Uterus (tissue), 4 donors: ENCODE data around the gene CASZ1. TPM values are rescaled to one million over a fixed set of nuclear protein-coding genes. Genes with fewer than 3 reads are reported as not detected.

ENCODE experiments used
- DNase-seq, 2 donors: peaks; one replicate each; pipeline ENCODE4 v3.0.0-alpha.2; 2019 to 2020
- H3K27ac ChIP-seq, 2 donors: fragments of 200-600 bp; sonication (generic); 1 replicate in 1 of 2; 2 replicates in 1 of 2; pipeline ENCODE4 v1.5.1; 2016 to 2018
- H3K27me3 ChIP-seq, 2 donors: fragments of 200-600 bp; sonication (generic); one replicate each; pipeline ENCODE4 v1.5.1; 2018 to 2019; ENCODE audit warnings: control low read depth in 1 of 2
- H3K36me3 ChIP-seq, 2 donors: fragments of 200-600 bp; sonication (generic); one replicate each; pipeline ENCODE4 v1.5.1; 2019; ENCODE audit warnings: control low read depth in 1 of 2
- H3K4me1 ChIP-seq, 2 donors: fragments of 200-600 bp; sonication (generic); one replicate each; pipeline ENCODE4 v1.5.1; 2018 to 2019; ENCODE audit warnings: control low read depth in 1 of 2
- H3K4me3 ChIP-seq, 2 donors: fragments of 200-600 bp; sonication (generic); 1 replicate in 1 of 2; 2 replicates in 1 of 2; pipeline ENCODE4 v1.5.1; 2018 to 2019; ENCODE audit warnings: mild to moderate bottlenecking in 1 of 2
- H3K9me3 ChIP-seq, 2 donors: fragments of 200-600 bp; sonication (generic); one replicate each; pipeline ENCODE4 v1.5.1; 2019; ENCODE audit warnings: control low read depth in 1 of 2
- POLR2A ChIP-seq, 2 donors: fragments of 450-650 bp; IDR thresholded peaks; one replicate each; pipeline ENCODE4 v1.6.1; 2016; ENCODE audit warnings: antibody characterized with exemption in 2 of 2, mild to moderate bottlenecking in 1 of 2, moderate library complexity in 1 of 2
- intact Hi-C: fragments of 100-400 bp; cut with DNase I; formaldehyde crosslinking; loops from one replicate; pipeline ENCODE4 v1.15.1; 2023; ENCODE audit warnings: low total_unique reads
- total RNA-seq, 4 donors: library from RNA; depleted of rRNA in 3 of 4; stranded (reverse); fragments of >200 nt in 3 of 4; gene quantifications; one replicate each; pipeline versions ENCODE4 v1.1.0 to v1.2.4, GENCODE V29; 2014 to 2023
- TF ChIP-seq, protein P1 (sequence below), 4 experiments: fragments of 200-600 bp in 2 of 4; fragments of 450-650 bp in 2 of 4; sonication (generic) in 2 of 4; IDR thresholded peaks; one replicate each; pipeline ENCODE4 v1.5.1; 2016 to 2019; ENCODE audit warnings: antibody characterized with exemption in 4 of 4, mild to moderate bottlenecking in 2 of 4, moderate library complexity in 1 of 4
- donor health status: DM: yes; HTN: yes; CAD: no.

Gene CASZ1
- total RNA-seq, 4 donors from 2014 or later: 0.59 to 49.2 (median 3.9) TPM

GRCh38 chr1:10615932-10616671, 180.3 kb downstream of the CASZ1 start:
- Histone ChIP-seq H3K4me3 (no peak overlapping the region), H3K4me1 (no peaks in the 10 kb centered on the region), H3K9me3 (no peaks in the 10 kb centered on the region), H3K36me3 (no peaks in the 10 kb centered on the region), H3K27ac (no peak overlapping the region), H3K27me3 (no peaks in the 10 kb centered on the region)
- intact Hi-C loops: no loop called here
- peak in 1 of 2 donors; percentile 10 for DNase-seq
- TF ChIP-seq POLR2A (IDR thresholded peaks at IDR 0.05): no peak
- TF ChIP-seq, protein P1, sequence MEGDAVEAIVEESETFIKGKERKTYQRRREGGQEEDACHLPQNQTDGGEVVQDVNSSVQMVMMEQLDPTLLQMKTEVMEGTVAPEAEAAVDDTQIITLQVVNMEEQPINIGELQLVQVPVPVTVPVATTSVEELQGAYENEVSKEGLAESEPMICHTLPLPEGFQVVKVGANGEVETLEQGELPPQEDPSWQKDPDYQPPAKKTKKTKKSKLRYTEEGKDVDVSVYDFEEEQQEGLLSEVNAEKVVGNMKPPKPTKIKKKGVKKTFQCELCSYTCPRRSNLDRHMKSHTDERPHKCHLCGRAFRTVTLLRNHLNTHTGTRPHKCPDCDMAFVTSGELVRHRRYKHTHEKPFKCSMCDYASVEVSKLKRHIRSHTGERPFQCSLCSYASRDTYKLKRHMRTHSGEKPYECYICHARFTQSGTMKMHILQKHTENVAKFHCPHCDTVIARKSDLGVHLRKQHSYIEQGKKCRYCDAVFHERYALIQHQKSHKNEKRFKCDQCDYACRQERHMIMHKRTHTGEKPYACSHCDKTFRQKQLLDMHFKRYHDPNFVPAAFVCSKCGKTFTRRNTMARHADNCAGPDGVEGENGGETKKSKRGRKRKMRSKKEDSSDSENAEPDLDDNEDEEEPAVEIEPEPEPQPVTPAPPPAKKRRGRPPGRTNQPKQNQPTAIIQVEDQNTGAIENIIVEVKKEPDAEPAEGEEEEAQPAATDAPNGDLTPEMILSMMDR (IDR thresholded peaks at IDR 0.05): no peak

DNA sequence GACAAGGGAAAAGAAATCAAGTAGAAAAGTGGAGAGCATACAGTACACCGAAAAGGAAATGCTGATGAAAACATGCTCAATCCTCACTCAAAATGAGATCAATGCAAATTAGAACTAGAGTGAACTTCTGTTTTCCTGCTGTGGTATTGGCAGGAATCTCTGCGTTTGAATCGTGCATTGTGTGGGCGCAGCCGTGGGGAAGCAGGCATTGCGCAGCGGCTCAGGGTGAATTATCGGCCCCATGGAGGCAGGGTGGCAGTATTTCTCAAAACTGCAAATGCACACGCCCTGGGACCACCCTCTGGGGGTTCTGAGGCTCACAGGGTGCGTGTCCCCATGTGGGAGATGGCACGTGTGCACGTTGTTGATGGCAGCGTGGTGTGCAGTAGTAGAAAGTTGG, 181.1 kb downstream of the CASZ1 start:
- intact Hi-C loops: no loop called here
- H3K9me3 ChIP-seq: no peaks in the 10 kb centered on the region
- H3K27me3 ChIP-seq: no peaks in the 10 kb centered on the region
- no peaks in the 10 kb centered on the region for H3K36me3 ChIP-seq
- no peaks in the 10 kb centered on the region for H3K4me1 ChIP-seq
- no peak for TF ChIP-seq POLR2A (IDR thresholded peaks at IDR 0.05)
- TF ChIP-seq, protein P1 (IDR thresholded peaks at IDR 0.05): no peak
- DNase-seq: peak in 1 of 2 donors; percentile 3
- H3K4me3 ChIP-seq: no peak overlapping the region
- no peak overlapping the region for H3K27ac ChIP-seq

- H3K4me1 ChIP-seq: no peaks in the 10 kb centered on the region
- peak in 1 of 2 donors; percentile 7 for DNase-seq
- no peak for TF ChIP-seq POLR2A (IDR thresholded peaks at IDR 0.05)
- TF ChIP-seq, protein P1 (IDR thresholded peaks at IDR 0.05): no peak
- H3K4me3 ChIP-seq: no peak overlapping the region
- no peaks in the 10 kb centered on the region for H3K36me3 ChIP-seq
- H3K9me3 ChIP-seq: no peaks in the 10 kb centered on the region
- no peaks in the 10 kb centered on the region for H3K27me3 ChIP-seq
- H3K27ac ChIP-seq: no peak overlapping the region
- intact Hi-C loops: no loop called here
Measured at GRCh38 chr1:10614377-10615225, 181.8 kb downstream of the CASZ1 start.

- no peak for DNase-seq
- no peaks in the 10 kb centered on the region for H3K9me3 ChIP-seq
- H3K27ac ChIP-seq: no peak overlapping the region
- TF ChIP-seq, protein P1 (IDR thresholded peaks at IDR 0.05): no peak
- no peak for TF ChIP-seq POLR2A (IDR thresholded peaks at IDR 0.05)
- no peaks in the 10 kb centered on the region for H3K27me3 ChIP-seq
- H3K36me3 ChIP-seq: no peaks in the 10 kb centered on the region
- H3K4me1 ChIP-seq: no peaks in the 10 kb centered on the region
- intact Hi-C loops: no loop called here
- H3K4me3 ChIP-seq: no peak overlapping the region
Measured at GRCh38 chr1:10613861-10614260, 182.6 kb downstream of the CASZ1 start.

DNA sequence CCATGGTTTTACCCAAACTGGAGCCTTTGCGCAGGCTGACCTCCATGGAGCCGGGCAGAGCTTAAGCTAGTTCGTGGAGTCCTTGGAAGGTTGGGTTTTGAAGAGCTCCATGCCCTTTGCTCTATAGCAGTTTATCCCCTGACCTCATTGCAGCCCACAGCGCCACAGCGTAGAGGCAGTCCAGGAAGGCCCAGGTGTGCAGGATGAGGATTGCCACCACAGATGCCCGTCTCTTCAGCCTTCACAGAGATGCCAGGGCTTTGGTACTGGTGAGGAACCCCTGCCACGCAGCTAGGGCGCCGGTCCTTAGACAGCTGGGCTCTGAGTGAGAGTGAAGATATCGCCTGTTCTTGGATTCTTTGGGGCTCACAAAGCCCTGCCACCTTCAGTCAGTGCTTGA, 183.1 kb downstream of the CASZ1 start:
- TF ChIP-seq, protein P1 (IDR thresholded peaks at IDR 0.05): no peak
- TF ChIP-seq POLR2A (IDR thresholded peaks at IDR 0.05): no peak
- H3K9me3 ChIP-seq: no peaks in the 10 kb centered on the region
- H3K27me3 ChIP-seq: no peaks in the 10 kb centered on the region
- H3K27ac ChIP-seq: no peak overlapping the region
- DNase-seq: no peak
- intact Hi-C loops: no loop called here
- no peaks in the 10 kb centered on the region for H3K4me1 ChIP-seq
- H3K36me3 ChIP-seq: no peaks in the 10 kb centered on the region
- no peak overlapping the region for H3K4me3 ChIP-seq
